Neural cell (in vitro differentiated cells): ENCODE results near the gene FCN3. TPM values are rescaled to one million over a fixed set of nuclear protein-coding genes. Genes with fewer than 3 reads are reported as not detected.

Experiments used
- H2AFZ ChIP-seq: fragments of 200-600, 300-800 bp; sonication (generic), shearing (Covaris generic); 2 replicates; pipeline ENCODE4 v1.6.0; 2014; ENCODE audit warnings: low read depth, mild to moderate bottlenecking, antibody characterized with exemption, low read length, moderate library complexity
- H3F3A ChIP-seq: fragments of 200-600 bp; shearing (Covaris generic); 2 replicates; pipeline ENCODE4 v1.6.1; 2016; ENCODE audit warnings: mild to moderate bottlenecking, moderate library complexity, mixed read lengths, antibody characterized with exemption, low read length; ENCODE audit not compliant: insufficient read depth, poor library complexity, severe bottlenecking
- H3K27ac ChIP-seq: fragments of 200-600, 300-800 bp; sonication (generic), shearing (Covaris generic); 2 replicates; pipeline ENCODE4 v1.5.1; 2014; ENCODE audit warnings: mild to moderate bottlenecking, low read length, moderate library complexity
- H3K27me3 ChIP-seq: fragments of 300-800, 200-600 bp; sonication (generic), shearing (Covaris generic); 2 replicates; pipeline ENCODE4 v1.6.0; 2014; ENCODE audit warnings: mild to moderate bottlenecking, low read depth, low read length, moderate library complexity; ENCODE audit not compliant: insufficient read depth
- H3K36me3 ChIP-seq: fragments of 300-800, 200-600 bp; sonication (generic), shearing (Covaris generic); 2 replicates; pipeline ENCODE4 v1.5.1; 2014; ENCODE audit warnings: mild to moderate bottlenecking, antibody characterized with exemption, low read length, moderate library complexity; ENCODE audit not compliant: insufficient read depth
- H3K4me2 ChIP-seq: fragments of 300-800, 200-600 bp; sonication (generic), shearing (Covaris generic); 2 replicates; pipeline ENCODE4 v1.6.0; 2014; ENCODE audit warnings: mild to moderate bottlenecking, low read length
- H3K4me3 ChIP-seq: fragments of 300-800, 200-600 bp; sonication (generic), shearing (Covaris generic); 2 replicates; pipeline ENCODE4 v1.5.1; 2014; ENCODE audit warnings: mild to moderate bottlenecking, low read length, moderate library complexity
- H3K79me2 ChIP-seq: fragments of 200-600 bp; shearing (Covaris generic); replicated peaks from 2 replicates; pipeline ENCODE4 v1.6.0; 2014; ENCODE audit warnings: mild to moderate bottlenecking, low read length, moderate library complexity; ENCODE audit not compliant: insufficient read depth
- H3K9ac ChIP-seq: fragments of 300-800, 200-600 bp; sonication (generic), shearing (Covaris generic); 2 replicates; pipeline ENCODE4 v1.6.1; 2016; ENCODE audit warnings: mild to moderate bottlenecking, low read length, mixed read lengths
- H3K9me2 ChIP-seq: fragments of 200-600 bp; shearing (Covaris generic); 2 replicates; pipeline ENCODE4 v1.6.1; 2016; ENCODE audit warnings: mild to moderate bottlenecking, low read length, mixed read lengths; ENCODE audit not compliant: insufficient read depth
- H3K9me3 ChIP-seq: fragments of 200-600, 300-800 bp; sonication (generic), shearing (Covaris generic); 2 replicates; pipeline ENCODE4 v1.6.1; 2016; ENCODE audit warnings: mild to moderate bottlenecking, mixed run types, low read length, moderate library complexity, mixed read lengths
- H4K20me1 ChIP-seq: fragments of 200-600 bp; shearing (Covaris generic); 2 replicates; pipeline ENCODE4 v1.6.1; 2016; ENCODE audit warnings: mild to moderate bottlenecking, mixed run types; ENCODE audit not compliant: insufficient read depth
- EP300 ChIP-seq: fragments of 450-650 bp; conservative IDR thresholded peaks from 2 replicates; pipeline ENCODE4 v1.6.1; 2014; ENCODE audit warnings: antibody characterized with exemption, mild to moderate bottlenecking, moderate library complexity; ENCODE audit not compliant: poor library complexity, severe bottlenecking
- EZH2 ChIP-seq: fragments of 200-600, 300-800 bp; shearing (Covaris generic), sonication (generic); IDR thresholded peaks from 2 replicates; pipeline ENCODE4 v1.6.1; 2014; ENCODE audit warnings: antibody characterized with exemption, low read length, borderline replicate concordance, mild to moderate bottlenecking; ENCODE audit not compliant: insufficient read depth, poor library complexity, severe bottlenecking
- MXI1 ChIP-seq: fragments of 450-650 bp; conservative IDR thresholded peaks from 2 replicates; pipeline ENCODE4 v1.6.1; 2014; ENCODE audit warnings: antibody characterized with exemption, mild to moderate bottlenecking; ENCODE audit not compliant: poor library complexity, severe bottlenecking
- POLR2AphosphoS5 ChIP-seq: IDR thresholded peaks from 2 replicates; pipeline ENCODE4 v1.6.1; 2012
- RAD21 ChIP-seq: fragments of 450-650 bp; conservative IDR thresholded peaks from 2 replicates; pipeline ENCODE4 v1.6.1; 2014; ENCODE audit warnings: antibody characterized with exemption, mild to moderate bottlenecking, moderate library complexity
- SMC3 ChIP-seq: fragments of 450-650 bp; conservative IDR thresholded peaks from 2 replicates; pipeline ENCODE4 v1.6.1; 2014; ENCODE audit warnings: antibody characterized with exemption, mild to moderate bottlenecking, moderate library complexity; ENCODE audit not compliant: poor library complexity
- TAF1 ChIP-seq: IDR thresholded peaks from 2 replicates; pipeline ENCODE4 v1.6.1; 2012; ENCODE audit warnings: low read depth
- polyA plus RNA-seq: library from polyadenylated mRNA; depleted of rRNA; stranded (reverse); fragments of >200 nt; gene quantifications from 2 replicates; pipeline ENCODE4 v1.2.3, GENCODE V29; 2014
- TF ChIP-seq, protein P1 (sequence below): fragments of 450-650 bp; IDR thresholded peaks from 2 replicates; pipeline ENCODE4 v1.5.1; 2014; ENCODE audit warnings: antibody characterized with exemption, mild to moderate bottlenecking, moderate library complexity; ENCODE audit not compliant: poor library complexity, severe bottlenecking
- TF ChIP-seq, protein P2 (sequence below): IDR thresholded peaks from 2 replicates; pipeline ENCODE4 v1.6.1; 2012; ENCODE audit warnings: borderline replicate concordance

The FCN3 gene
- polyA plus RNA-seq, 1 donor from 2014 or later = not detected

DNA sequence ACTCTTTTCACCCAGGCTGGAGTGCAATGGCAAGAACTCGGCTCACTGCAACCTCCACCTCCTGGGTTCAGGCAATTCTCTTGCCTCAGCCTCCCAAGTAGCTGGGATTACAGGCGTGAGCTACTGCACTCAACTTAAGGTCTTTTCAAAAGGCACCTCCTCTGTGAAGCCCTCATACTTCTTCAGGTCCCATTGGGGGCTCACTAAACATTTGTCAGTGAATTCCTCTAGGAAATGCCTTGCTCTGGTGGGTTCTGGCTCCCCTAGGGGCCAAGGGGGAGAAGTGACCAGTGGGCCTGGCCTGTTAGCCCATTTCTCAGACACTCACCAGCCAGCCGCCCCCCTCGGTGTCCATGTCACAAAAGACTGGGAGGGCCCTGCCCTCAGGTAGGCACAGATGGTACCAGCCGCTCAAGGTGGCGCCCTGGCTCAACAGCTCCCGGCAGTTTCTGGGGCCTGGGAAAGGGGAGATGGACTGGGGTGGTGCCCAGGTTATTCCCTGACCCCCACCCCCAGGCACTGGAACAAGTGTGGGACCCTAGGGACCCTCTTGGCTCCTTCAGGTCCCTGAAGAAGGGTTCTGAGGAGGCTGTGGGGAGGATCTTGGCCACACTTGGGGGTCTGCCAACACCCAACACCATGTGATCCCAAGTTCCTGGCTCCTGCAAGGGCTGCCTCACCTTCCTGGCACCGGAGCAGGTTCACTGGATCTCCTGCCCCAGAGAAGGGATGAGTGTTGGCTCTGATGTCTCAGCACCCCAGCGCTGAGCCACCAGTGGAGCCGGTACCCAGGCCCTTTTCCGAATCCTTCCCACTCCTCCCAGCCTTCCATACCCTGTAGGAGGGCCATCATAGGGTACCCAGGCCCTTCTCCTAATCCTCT is 1.6 kb downstream of the FCN3 start:
- Histone ChIP-seq H3K9me3 (no peaks in the 10 kb centered on the region), H2AFZ (no peak overlapping the region), H3K9me2 (no peaks in the 10 kb centered on the region), H3K36me3 (no peaks in the 10 kb centered on the region), H3K9ac (no peak overlapping the region), H3K27ac (no peak overlapping the region), H3K79me2 (no peaks in the 10 kb centered on the region), H3F3A (no peaks in the 10 kb centered on the region), H4K20me1 (no peaks in the 10 kb centered on the region), H3K4me3 (no peak overlapping the region), H3K4me2 (no peak overlapping the region), H3K27me3 (no peaks in the 10 kb centered on the region)
- no peak for TF ChIP-seq POLR2AphosphoS5
- no peak for TF ChIP-seq TAF1
- TF ChIP-seq, protein P1, sequence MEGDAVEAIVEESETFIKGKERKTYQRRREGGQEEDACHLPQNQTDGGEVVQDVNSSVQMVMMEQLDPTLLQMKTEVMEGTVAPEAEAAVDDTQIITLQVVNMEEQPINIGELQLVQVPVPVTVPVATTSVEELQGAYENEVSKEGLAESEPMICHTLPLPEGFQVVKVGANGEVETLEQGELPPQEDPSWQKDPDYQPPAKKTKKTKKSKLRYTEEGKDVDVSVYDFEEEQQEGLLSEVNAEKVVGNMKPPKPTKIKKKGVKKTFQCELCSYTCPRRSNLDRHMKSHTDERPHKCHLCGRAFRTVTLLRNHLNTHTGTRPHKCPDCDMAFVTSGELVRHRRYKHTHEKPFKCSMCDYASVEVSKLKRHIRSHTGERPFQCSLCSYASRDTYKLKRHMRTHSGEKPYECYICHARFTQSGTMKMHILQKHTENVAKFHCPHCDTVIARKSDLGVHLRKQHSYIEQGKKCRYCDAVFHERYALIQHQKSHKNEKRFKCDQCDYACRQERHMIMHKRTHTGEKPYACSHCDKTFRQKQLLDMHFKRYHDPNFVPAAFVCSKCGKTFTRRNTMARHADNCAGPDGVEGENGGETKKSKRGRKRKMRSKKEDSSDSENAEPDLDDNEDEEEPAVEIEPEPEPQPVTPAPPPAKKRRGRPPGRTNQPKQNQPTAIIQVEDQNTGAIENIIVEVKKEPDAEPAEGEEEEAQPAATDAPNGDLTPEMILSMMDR = no peak
- TF ChIP-seq MXI1 = no peak
- TF ChIP-seq EZH2 = no peak
- TF ChIP-seq RAD21 = no peak
- no peak for TF ChIP-seq SMC3
- TF ChIP-seq, protein P2, sequence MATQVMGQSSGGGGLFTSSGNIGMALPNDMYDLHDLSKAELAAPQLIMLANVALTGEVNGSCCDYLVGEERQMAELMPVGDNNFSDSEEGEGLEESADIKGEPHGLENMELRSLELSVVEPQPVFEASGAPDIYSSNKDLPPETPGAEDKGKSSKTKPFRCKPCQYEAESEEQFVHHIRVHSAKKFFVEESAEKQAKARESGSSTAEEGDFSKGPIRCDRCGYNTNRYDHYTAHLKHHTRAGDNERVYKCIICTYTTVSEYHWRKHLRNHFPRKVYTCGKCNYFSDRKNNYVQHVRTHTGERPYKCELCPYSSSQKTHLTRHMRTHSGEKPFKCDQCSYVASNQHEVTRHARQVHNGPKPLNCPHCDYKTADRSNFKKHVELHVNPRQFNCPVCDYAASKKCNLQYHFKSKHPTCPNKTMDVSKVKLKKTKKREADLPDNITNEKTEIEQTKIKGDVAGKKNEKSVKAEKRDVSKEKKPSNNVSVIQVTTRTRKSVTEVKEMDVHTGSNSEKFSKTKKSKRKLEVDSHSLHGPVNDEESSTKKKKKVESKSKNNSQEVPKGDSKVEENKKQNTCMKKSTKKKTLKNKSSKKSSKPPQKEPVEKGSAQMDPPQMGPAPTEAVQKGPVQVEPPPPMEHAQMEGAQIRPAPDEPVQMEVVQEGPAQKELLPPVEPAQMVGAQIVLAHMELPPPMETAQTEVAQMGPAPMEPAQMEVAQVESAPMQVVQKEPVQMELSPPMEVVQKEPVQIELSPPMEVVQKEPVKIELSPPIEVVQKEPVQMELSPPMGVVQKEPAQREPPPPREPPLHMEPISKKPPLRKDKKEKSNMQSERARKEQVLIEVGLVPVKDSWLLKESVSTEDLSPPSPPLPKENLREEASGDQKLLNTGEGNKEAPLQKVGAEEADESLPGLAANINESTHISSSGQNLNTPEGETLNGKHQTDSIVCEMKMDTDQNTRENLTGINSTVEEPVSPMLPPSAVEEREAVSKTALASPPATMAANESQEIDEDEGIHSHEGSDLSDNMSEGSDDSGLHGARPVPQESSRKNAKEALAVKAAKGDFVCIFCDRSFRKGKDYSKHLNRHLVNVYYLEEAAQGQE = no peak
- no peak for TF ChIP-seq EP300

DNA sequence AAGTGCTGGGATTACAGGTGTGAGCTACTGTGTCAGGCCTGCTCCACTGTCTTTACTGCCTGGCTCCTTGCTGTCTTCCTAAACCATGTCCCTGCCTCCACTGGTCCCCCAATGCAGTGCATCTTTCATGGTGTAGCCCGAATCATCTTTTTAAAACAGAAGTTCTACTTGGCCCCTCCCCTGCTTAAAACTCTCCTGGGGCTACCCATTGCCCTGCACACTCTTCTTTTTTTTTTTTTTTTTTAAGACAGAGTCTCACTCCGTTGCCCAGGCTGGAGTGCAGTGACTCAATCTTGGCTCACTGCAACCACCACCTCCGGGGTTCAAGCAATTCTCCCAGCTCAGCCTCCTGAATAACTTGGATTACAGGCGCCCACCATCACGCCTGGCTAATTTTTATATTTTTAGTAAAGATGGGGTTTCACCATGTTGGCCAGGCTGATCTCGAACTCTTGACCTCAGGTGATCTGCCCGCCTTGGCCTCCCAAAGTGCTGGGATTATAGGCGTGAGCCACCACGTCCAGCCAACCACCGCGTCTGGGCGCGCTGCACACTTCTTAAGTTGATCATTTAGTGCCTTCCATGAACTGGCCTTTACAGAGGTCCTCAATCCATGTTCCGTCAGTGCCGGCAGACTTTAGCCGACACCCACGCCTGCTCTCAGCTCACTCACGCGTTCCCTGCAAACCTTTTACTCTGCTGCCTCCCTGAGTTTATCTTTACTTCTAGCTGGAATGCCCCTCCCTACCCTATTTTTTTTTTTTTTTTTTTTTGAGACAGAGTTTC is 2.4 kb downstream of the FCN3 start:
- H3K9me2 ChIP-seq = no peaks in the 10 kb centered on the region

More for the DNA sequence above, 2.4 kb downstream of the FCN3 start:
- Histone ChIP-seq H3F3A (no peaks in the 10 kb centered on the region), H3K27me3 (no peaks in the 10 kb centered on the region), H3K79me2 (no peaks in the 10 kb centered on the region), H2AFZ (no peak overlapping the region), H3K4me2 (no peak overlapping the region), H3K36me3 (no peaks in the 10 kb centered on the region), H3K9ac (no peak overlapping the region), H3K9me3 (no peaks in the 10 kb centered on the region), H3K4me3 (no peak overlapping the region), H4K20me1 (no peaks in the 10 kb centered on the region), H3K27ac (no peak overlapping the region)
- TF ChIP-seq EZH2 = no peak
- no peak for TF ChIP-seq RAD21
- no peak for TF ChIP-seq EP300
- no peak for TF ChIP-seq MXI1
- TF ChIP-seq, protein P2 = no peak
- no peak for TF ChIP-seq TAF1
- TF ChIP-seq, protein P1 = no peak
- TF ChIP-seq POLR2AphosphoS5 = no peak
- no peak for TF ChIP-seq SMC3
